WI38 (cell line): ENCODE data around the gene ZC3H18.

Experiments used
- H3K4me3 ChIP-seq: 2 replicates; pipeline ENCODE4 v1.5.1; 2011; ENCODE audit warnings: low read depth, mild to moderate bottlenecking, control low read depth, low read length
- TF ChIP-seq, protein P1 (sequence below): IDR thresholded peaks from 2 replicates; pipeline ENCODE4 v1.5.1; 2012; ENCODE audit warnings: low read depth, mild to moderate bottlenecking, control low read depth, low read length

The ZC3H18 gene

DNA sequence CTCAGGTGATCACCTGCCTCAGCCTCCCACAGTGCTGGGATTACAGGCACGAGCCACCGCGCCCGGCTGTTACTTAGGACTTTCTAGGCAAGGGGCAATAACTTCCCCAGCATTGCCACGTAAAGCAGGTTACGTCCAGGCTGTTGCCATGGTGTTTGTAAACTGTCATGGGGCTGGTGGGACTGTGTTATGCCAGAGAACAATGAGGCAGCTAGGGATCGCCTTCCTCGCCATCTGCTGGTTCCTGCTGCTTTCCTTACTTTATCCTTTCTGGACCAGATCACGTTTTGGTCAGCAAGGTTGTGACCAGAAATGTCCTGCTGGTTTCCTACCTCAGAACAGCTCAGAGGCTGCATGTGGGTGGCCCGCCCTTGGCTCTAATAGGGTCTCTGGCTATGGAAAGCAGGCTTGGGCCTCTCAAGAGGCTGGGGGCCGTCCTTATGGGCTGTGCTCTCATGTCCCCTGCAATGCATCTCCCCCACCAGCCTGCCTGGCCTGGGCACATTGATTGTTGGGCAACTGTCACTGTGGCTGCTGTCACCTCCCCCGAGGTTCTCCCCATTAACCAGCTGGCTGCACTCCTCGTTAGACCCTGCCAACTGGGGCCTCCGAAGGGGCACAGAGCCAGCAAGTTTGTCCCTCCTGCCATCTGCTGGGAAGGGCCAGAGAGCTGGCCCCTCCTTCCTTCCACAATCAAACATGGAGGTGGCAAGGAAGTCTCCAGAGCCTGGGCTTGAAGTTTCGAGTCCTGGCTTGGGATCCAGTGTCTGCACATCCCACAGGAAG lies 28.2 kb upstream of the ZC3H18 start:
- TF ChIP-seq, protein P1, sequence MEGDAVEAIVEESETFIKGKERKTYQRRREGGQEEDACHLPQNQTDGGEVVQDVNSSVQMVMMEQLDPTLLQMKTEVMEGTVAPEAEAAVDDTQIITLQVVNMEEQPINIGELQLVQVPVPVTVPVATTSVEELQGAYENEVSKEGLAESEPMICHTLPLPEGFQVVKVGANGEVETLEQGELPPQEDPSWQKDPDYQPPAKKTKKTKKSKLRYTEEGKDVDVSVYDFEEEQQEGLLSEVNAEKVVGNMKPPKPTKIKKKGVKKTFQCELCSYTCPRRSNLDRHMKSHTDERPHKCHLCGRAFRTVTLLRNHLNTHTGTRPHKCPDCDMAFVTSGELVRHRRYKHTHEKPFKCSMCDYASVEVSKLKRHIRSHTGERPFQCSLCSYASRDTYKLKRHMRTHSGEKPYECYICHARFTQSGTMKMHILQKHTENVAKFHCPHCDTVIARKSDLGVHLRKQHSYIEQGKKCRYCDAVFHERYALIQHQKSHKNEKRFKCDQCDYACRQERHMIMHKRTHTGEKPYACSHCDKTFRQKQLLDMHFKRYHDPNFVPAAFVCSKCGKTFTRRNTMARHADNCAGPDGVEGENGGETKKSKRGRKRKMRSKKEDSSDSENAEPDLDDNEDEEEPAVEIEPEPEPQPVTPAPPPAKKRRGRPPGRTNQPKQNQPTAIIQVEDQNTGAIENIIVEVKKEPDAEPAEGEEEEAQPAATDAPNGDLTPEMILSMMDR: no peak
- no peak overlapping the region for H3K4me3 ChIP-seq

DNA sequence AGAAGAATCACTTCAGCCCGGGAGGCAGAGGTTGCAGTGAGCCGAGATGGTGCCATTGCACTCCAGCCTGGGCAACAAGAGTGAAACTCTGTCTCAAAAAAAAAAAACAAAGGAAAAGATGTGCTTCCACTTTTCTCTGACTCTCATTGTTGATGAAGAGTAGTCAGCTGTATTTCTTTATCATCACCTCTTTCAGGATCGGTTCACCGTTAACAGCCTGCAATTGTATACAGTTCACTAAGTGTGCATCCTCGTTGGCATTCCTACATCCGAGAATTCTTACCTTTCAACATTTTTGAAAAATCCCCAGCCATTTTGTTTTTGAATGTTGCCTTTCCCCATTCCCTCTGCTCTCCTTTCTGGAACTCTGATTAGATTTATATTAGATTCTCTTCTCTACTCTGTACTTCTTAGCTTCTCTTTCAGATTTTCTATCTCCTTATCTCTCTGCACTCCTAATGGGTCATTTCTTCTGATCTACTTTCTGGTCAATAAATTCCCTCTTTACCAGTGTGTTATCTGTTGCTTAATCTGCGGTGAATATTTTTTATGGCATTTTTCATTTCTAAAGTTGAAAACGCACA lies 26.9 kb upstream of the ZC3H18 start:
- TF ChIP-seq, protein P1: no peak
- H3K4me3 ChIP-seq: no peak overlapping the region

DNA sequence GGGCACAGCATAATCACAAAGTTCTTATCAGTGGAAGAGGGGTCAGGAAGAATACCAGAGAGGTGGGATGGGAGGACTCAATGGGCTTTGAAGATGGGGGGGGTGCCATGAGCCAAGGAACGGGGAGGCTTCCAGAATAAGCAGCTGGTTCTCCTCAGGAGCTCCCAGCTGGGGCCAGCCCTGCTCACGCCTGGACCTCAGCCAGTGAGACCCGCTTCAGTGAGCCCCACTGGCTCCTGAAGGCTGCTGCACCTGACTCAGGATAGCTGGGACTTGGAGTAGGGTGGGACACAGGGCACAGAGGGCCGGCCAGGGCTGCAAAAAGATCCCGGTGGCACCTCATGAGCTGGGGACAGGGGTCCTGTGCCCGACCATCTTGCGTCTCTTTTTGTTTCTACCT lies 24.4 kb upstream of the ZC3H18 start:
- no peak overlapping the region for H3K4me3 ChIP-seq

DNA sequence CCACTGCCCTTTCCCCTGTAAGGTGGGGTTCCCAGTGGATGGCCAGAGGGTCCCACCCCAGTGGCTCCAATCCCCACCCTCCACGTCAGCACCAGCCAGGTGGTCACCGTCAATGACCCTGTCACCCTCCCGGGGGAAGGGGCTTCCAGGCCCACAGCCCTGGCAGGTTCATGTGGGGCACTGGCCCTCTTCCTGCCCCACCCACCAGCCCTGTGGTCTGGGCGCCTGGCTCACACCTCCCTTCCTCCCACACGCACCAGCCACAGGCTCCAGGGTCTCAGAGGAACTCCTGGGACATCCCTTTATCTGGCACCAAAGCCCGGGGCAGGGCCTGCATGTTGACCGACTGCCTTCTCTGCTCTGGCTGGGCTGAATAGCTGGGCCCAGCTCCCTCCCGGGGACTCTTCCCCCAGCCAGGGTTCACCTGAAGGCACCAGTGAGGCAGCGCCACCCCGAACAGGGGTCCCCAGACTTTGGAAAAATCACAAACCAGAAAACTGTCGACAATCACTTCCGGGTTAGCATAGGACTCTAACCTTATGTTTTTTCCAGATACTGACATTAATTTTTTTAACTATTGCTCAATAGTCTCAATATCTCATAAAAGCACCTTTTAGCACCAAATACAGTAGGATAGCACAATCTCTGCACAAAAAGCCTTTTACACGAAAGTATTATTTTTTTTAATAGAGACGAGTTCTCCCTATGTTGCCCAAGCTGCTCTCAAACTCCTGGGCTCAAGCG lies 21.9 kb upstream of the ZC3H18 start:
- H3K4me3 ChIP-seq: no peak overlapping the region
- TF ChIP-seq, protein P1: no peak

More for the DNA sequence above, 24.4 kb upstream of the ZC3H18 start:
- TF ChIP-seq, protein P1: no peak

DNA sequence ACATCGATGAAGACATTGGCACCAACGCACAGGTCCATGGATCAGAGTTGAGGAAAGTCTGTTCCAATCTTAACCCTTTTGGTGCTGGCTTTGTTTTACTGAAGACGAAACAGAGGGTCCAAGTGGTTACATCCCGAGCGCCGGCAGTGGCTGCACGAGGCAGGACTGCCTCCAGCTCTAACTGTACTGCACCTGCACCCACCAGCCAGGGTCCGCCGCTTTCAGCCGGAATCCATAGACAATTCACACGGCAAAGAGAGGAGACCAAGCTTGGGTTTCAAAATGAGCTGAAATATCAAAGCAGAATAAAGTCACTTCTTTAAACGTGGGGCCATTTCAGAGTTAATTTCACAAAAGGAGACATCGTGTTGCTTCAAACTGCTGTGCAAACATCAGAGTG lies 21.2 kb upstream of the ZC3H18 start:
- TF ChIP-seq, protein P1: no peak
- no peak overlapping the region for H3K4me3 ChIP-seq

DNA sequence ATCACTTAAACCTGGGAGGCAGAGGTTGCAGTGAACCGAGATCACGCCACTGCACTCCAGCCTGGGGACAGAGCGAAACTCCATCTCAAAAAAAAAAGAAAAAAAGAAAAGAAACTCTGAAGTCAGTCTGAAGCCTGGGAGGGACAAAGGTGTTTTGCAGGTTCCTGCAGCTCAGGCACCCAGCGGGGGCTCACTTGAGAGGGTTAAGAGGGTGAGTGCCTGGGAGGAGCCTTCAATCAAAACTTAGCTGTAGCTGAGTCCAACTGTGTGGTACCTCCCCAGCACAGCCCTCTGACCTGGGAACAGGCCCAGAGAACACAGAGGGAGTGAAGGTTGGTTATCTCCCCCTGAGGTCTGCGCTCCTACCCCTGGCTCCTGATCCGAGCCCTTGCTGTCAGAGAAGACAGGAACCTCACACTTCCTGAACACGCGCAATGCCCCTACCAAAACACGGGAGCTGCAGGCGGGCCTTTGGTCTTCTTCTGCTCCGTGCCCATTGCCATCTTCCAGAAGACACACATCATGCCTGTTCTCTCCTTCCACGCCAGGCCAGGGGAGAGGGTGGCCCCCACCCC lies 20.4 kb upstream of the ZC3H18 start:
- TF ChIP-seq, protein P1: no peak
- H3K4me3 ChIP-seq: no peak overlapping the region
